GM23248 (cell line): ENCODE measurements around the gene SHISA8. TPM values are rescaled to one million over a fixed set of nuclear protein-coding genes. Genes with fewer than 3 reads are reported as not detected.

ENCODE experiments used
- DNase-seq: peaks from one replicate; pipeline ENCODE4 v3.0.0-alpha.2; 2015
- H2AFZ ChIP-seq: fragments of 200-600 bp; sonication (generic); 2 replicates; pipeline ENCODE4 v1.6.1; 2016; ENCODE audit warnings: antibody characterized with exemption
- H3F3A ChIP-seq: fragments of 200-600 bp; sonication (generic); 2 replicates; pipeline ENCODE4 v1.6.1; 2016; ENCODE audit warnings: mild to moderate bottlenecking, antibody characterized with exemption, mixed run types; ENCODE audit not compliant: insufficient read depth
- H3K27ac ChIP-seq: fragments of 200-600 bp; sonication (generic); 2 replicates; pipeline ENCODE4 v1.5.1; 2016; ENCODE audit warnings: mild to moderate bottlenecking
- H3K27me3 ChIP-seq: fragments of 200-600 bp; sonication (generic); replicated peaks from 2 replicates; pipeline ENCODE4 v1.6.1; 2016; ENCODE audit warnings: mild to moderate bottlenecking; ENCODE audit not compliant: insufficient read depth
- H3K36me3 ChIP-seq: fragments of 200-600 bp; sonication (generic); 2 replicates; pipeline ENCODE4 v1.6.1; 2016; ENCODE audit warnings: low read depth, mild to moderate bottlenecking
- H3K4me1 ChIP-seq: fragments of 200-600 bp; sonication (generic); 2 replicates; pipeline ENCODE4 v1.6.1; 2016; ENCODE audit warnings: mild to moderate bottlenecking; ENCODE audit not compliant: insufficient read depth
- H3K4me2 ChIP-seq: fragments of 200-600 bp; sonication (generic); one replicate; pipeline ENCODE4 v1.6.1; 2016; ENCODE audit warnings: mild to moderate bottlenecking; ENCODE audit not compliant: unreplicated experiment
- H3K4me3 ChIP-seq: fragments of 200-600 bp; sonication (generic); 2 replicates; pipeline ENCODE4 v1.5.1; 2016; ENCODE audit warnings: mild to moderate bottlenecking
- H3K79me2 ChIP-seq: fragments of 200-600 bp; sonication (generic); 2 replicates; pipeline ENCODE4 v1.6.1; 2016; ENCODE audit warnings: mild to moderate bottlenecking; ENCODE audit not compliant: insufficient read depth
- H3K9ac ChIP-seq: fragments of 200-600 bp; sonication (generic); 2 replicates; pipeline ENCODE4 v1.6.1; 2016; ENCODE audit warnings: mild to moderate bottlenecking
- H3K9me2 ChIP-seq: fragments of 200-600 bp; sonication (generic); 2 replicates; pipeline ENCODE4 v1.6.1; 2016; ENCODE audit warnings: mixed run types, mild to moderate bottlenecking, moderate library complexity; ENCODE audit not compliant: insufficient read depth
- H3K9me3 ChIP-seq: fragments of 200-600 bp; sonication (generic); one replicate; pipeline ENCODE4 v1.6.1; 2017; ENCODE audit warnings: low read depth
- H4K20me1 ChIP-seq: fragments of 200-600 bp; sonication (generic); 2 replicates; pipeline ENCODE4 v1.6.0; 2016; ENCODE audit not compliant: insufficient read depth
- EZH2 ChIP-seq: fragments of 200-600 bp; sonication (generic); IDR thresholded peaks from 2 replicates; pipeline ENCODE4 v1.6.1; 2018; ENCODE audit warnings: antibody characterized with exemption, mild to moderate bottlenecking; ENCODE audit not compliant: insufficient read depth, poor library complexity, severe bottlenecking
- EZH2phosphoT487 ChIP-seq: fragments of 200-600 bp; sonication (generic); IDR thresholded peaks from 2 replicates; pipeline ENCODE4 v1.6.1; 2018; ENCODE audit warnings: antibody characterized with exemption, moderate library complexity, mild to moderate bottlenecking, low read depth; ENCODE audit not compliant: insufficient read depth
- WGBS, 2 experiments: methylation state at CpG; one replicate each; pipeline ENCODE4 v1.1.6; 2015 to 2017; ENCODE audit warnings: low lambda C conversion rate in 2 of 2, low coverage in 1 of 2; ENCODE audit errors: missing lambda C conversion rate in 2 of 2; 5-methylcytosine and 5-hydroxymethylcytosine counted together
- in situ Hi-C: fragments of 300-500 bp; cut with MboI; formaldehyde crosslinking; loops from 2 replicates; pipeline ENCODE4 v1.15.0; 2020
- microRNA counts: library from miRNA; unstranded; fragments of <30 nt; microRNA quantifications from one replicate; lab custom pipeline; 2016
- microRNA-seq: library from miRNA; unstranded; fragments of <30 nt; microRNA quantifications from one replicate; pipeline ENCODE4, GENCODE V29; 2016; ENCODE audit warnings: borderline number of aligned reads
- polyA plus RNA-seq: library from polyadenylated mRNA; unstranded; fragments of >200 nt; fragmentation: Nextera tagmentation; extraction: Ambion mirVana; gene quantifications from 2 replicates; pipeline ENCODE4 v1.2.1, GENCODE V29; 2016
- small RNA-seq: library from RNA; depleted of rRNA; stranded (forward); fragments of <200 nt; gene quantifications from one replicate; pipeline ENCODE3, GENCODE V24; 2014; ENCODE audit warnings: low read depth, low replicate concordance
- total RNA-seq: library from RNA; depleted of rRNA; stranded (reverse); fragments of >200 nt; shearing (Covaris generic); gene quantifications from 2 replicates; pipeline ENCODE4 v1.2.3, GENCODE V29; 2014; rRNA removed

The SHISA8 gene
- total and polyA plus RNA-seq, 2 experiments from 2014 or later, result not detected

GRCh38 chr22:41862530-41863266 lies 52.2 kb downstream of the SHISA8 start:
- no peaks in the 10 kb centered on the region for H4K20me1 ChIP-seq
- H2AFZ ChIP-seq, result peak overlapping the region; percentile 54
- H3K27ac ChIP-seq, result peak overlapping the region; percentile 69
- H3F3A ChIP-seq, result peaks cover 32% of the 10 kb centered on the region
- no peaks in the 10 kb centered on the region for H3K9me3 ChIP-seq
- H3K4me2 ChIP-seq, result peak overlapping the region; percentile 32
- no peaks in the 10 kb centered on the region for H3K36me3 ChIP-seq
- no peaks in the 10 kb centered on the region for H3K9me2 ChIP-seq
- in situ Hi-C loops, result no loop called here
- H3K9ac ChIP-seq, result peak overlapping the region; percentile 55
- no peaks in the 10 kb centered on the region for H3K27me3 ChIP-seq
- 70 to 77% methylated on average over 11 of the region's 11 CpGs for WGBS, 2 experiments
- TF ChIP-seq EZH2 (no peak), EZH2phosphoT487 (no peak)
- peak; percentile 53 for DNase-seq
- no peak overlapping the region for H3K4me3 ChIP-seq
- H3K4me1 ChIP-seq, result peaks cover 46% of the 10 kb centered on the region
- peaks cover 76% of the 10 kb centered on the region for H3K79me2 ChIP-seq

DNA sequence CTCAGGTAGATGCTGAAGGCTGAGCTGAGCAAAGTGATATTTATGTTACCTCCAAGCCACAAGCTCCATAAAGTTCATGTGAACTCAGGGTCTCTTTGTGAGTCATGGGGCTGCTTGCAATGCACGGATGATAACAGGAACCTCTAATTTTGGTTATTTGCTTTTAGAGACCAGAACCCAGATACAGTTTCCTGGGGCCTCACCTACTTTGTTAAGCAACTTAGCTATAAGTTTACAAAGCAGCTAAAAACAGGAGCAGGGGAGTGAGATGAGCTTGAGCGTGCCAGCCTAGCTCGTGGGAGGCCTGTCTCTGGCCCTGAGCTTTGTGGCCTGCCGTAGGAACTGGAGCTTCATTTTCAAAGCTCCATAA lies 52.7 kb downstream of the SHISA8 start:
- no peaks in the 10 kb centered on the region for H3K9me2 ChIP-seq
- H3K36me3 ChIP-seq, result no peaks in the 10 kb centered on the region
- H3F3A ChIP-seq, result peaks cover 37% of the 10 kb centered on the region
- in situ Hi-C loops, result no loop called here
- no peak overlapping the region for H3K4me3 ChIP-seq
- peak overlapping the region; percentile 32 for H3K4me2 ChIP-seq
- TF ChIP-seq EZH2, result no peak
- TF ChIP-seq EZH2phosphoT487, result no peak
- no peaks in the 10 kb centered on the region for H4K20me1 ChIP-seq
- DNase-seq, result no peak
- no peaks in the 10 kb centered on the region for H3K9me3 ChIP-seq
- H3K27me3 ChIP-seq, result no peaks in the 10 kb centered on the region
- peaks cover 73% of the 10 kb centered on the region for H3K79me2 ChIP-seq
- H3K9ac ChIP-seq, result peak overlapping the region; percentile 55
- H2AFZ ChIP-seq, result peak overlapping the region; percentile 54
- peaks cover 51% of the 10 kb centered on the region for H3K4me1 ChIP-seq
- peak overlapping the region; percentile 69 for H3K27ac ChIP-seq
- 68 to 73% methylated on average over 4 of the region's 4 CpGs for WGBS, 2 experiments

MicroRNA genes within 50 kb of the gene (microRNA counts, 767-probe panel; counts per million panel counts)
- microRNA hsa-miR-33a-5p (lab: Ali Mortazavi, UCI), result 447 counts per million, percentile 86 among the panel's probes with 10 or more counts

Small RNAs within 50 kb of the gene (microRNA-seq; reads per million reads assigned to microRNA genes)
- 8.7 reads per million, percentile 14 among the genes with 10 or more reads in this experiment for gene MIR33A

Small RNAs within 50 kb of the gene (small RNA-seq; reads per million reads assigned to genes)
- not detected for gene MIR33A

Other genes starting within 250 kb of the SHISA8 start
- 113 and 136 TPM in 2 replicates for gene SNU13, start 226.2 kb downstream of the SHISA8 start, total RNA-seq
- gene SNU13, start 226.2 kb downstream of the SHISA8 start, polyA plus RNA-seq, result 302 and 310 TPM in 2 replicates
- gene MEI1, start 215.6 kb downstream of the SHISA8 start, total RNA-seq, result 2.2 and 3.7 TPM in 2 replicates
- gene MEI1, start 215.6 kb downstream of the SHISA8 start, polyA plus RNA-seq, result 5.5 and 5.9 TPM in 2 replicates
- gene CCDC134, start 114.4 kb downstream of the SHISA8 start, total RNA-seq, result 3.9 and 4.0 TPM in 2 replicates
- 4.4 and 5.3 TPM in 2 replicates for gene CCDC134, start 114.4 kb downstream of the SHISA8 start, polyA plus RNA-seq
- 26.5 and 31.9 TPM in 2 replicates for gene SREBF2, start 82.0 kb downstream of the SHISA8 start, total RNA-seq
- gene SREBF2, start 82.0 kb downstream of the SHISA8 start, polyA plus RNA-seq, result 23.6 and 25.0 TPM in 2 replicates
- 0.22 TPM in 1 of 2 replicates, not detected in the other for gene TNFRSF13C, start 11.7 kb upstream of the SHISA8 start, total RNA-seq
- gene TNFRSF13C, start 11.7 kb upstream of the SHISA8 start, polyA plus RNA-seq, result 0.05 and 0.11 TPM in 2 replicates
- gene CENPM, start 32.1 kb upstream of the SHISA8 start, total RNA-seq, result 5.7 and 15.0 TPM in 2 replicates
- 18.9 and 20.0 TPM in 2 replicates for gene CENPM, start 32.1 kb upstream of the SHISA8 start, polyA plus RNA-seq
- gene SEPTIN3, start 54.4 kb upstream of the SHISA8 start, total RNA-seq, result not detected in 2 replicates
- gene SEPTIN3, start 54.4 kb upstream of the SHISA8 start, polyA plus RNA-seq, result 0.06 TPM in 1 of 2 replicates, not detected in the other
- 0.43 TPM in 1 of 2 replicates, not detected in the other for gene WBP2NL, start 83.7 kb upstream of the SHISA8 start, total RNA-seq
- 0.14 and 0.48 TPM in 2 replicates for gene WBP2NL, start 83.7 kb upstream of the SHISA8 start, polyA plus RNA-seq
- 40.4 and 41.0 TPM in 2 replicates for gene NAGA, start 155.7 kb upstream of the SHISA8 start, total RNA-seq
- gene NAGA, start 155.7 kb upstream of the SHISA8 start, polyA plus RNA-seq, result 25.9 and 26.4 TPM in 2 replicates
- gene PHETA2, start 159.2 kb upstream of the SHISA8 start, total RNA-seq, result 36.7 and 38.6 TPM in 2 replicates
- gene PHETA2, start 159.2 kb upstream of the SHISA8 start, polyA plus RNA-seq, result 29.9 and 33.4 TPM in 2 replicates
- gene SMDT1, start 164.6 kb upstream of the SHISA8 start, total RNA-seq, result 3.5 and 4.7 TPM in 2 replicates
- gene SMDT1, start 164.6 kb upstream of the SHISA8 start, polyA plus RNA-seq, result 73.6 and 77.0 TPM in 2 replicates
- 56.3 and 63.2 TPM in 2 replicates for gene NDUFA6, start 175.7 kb upstream of the SHISA8 start, total RNA-seq
- gene NDUFA6, start 175.7 kb upstream of the SHISA8 start, polyA plus RNA-seq, result 180 TPM in 2 replicates
- 0.13 TPM in 1 of 2 replicates, not detected in the other for gene CYP2D6, start 215.7 kb upstream of the SHISA8 start, total RNA-seq
- 0.15 and 0.16 TPM in 2 replicates for gene CYP2D6, start 215.7 kb upstream of the SHISA8 start, polyA plus RNA-seq